GM21717 (cell line): ENCODE results near the gene AGXT2.

ENCODE experiments used
- ATAC-seq: cut with Tn5 transposase; IDR thresholded peaks from one replicate; pipeline ENCODE4 v1.9.1; 2021; ENCODE audit warnings: mild to moderate bottlenecking, moderate library complexity; ENCODE audit not compliant: unreplicated experiment

The AGXT2 gene

GRCh38 chr5:35016174-35017051 lies 31.3 kb downstream of the AGXT2 start:
- no peak for ATAC-seq

- ATAC-seq, result no peak
Measured at GRCh38 chr5:35015063-35015462, 32.7 kb downstream of the AGXT2 start.

- no peak for ATAC-seq
Measured at GRCh38 chr5:35012796-35013195, 35.0 kb downstream of the AGXT2 start.

GRCh38 chr5:35012365-35012764 lies 35.4 kb downstream of the AGXT2 start:
- no peak for ATAC-seq

GRCh38 chr5:35010676-35011075 lies 37.1 kb downstream of the AGXT2 start:
- no peak for ATAC-seq

GRCh38 chr5:35009657-35010056 lies 38.1 kb downstream of the AGXT2 start:
- ATAC-seq, result no peak

GRCh38 chr5:35009019-35009418 lies 38.7 kb downstream of the AGXT2 start:
- no peak for ATAC-seq

- ATAC-seq, result no peak
Measured at GRCh38 chr5:35004771-35005170, 43.0 kb downstream of the AGXT2 start.

GRCh38 chr5:35004200-35004599 lies 43.5 kb downstream of the AGXT2 start:
- ATAC-seq, result no peak

- peak; percentile 72 for ATAC-seq
Measured at GRCh38 chr5:35003018-35003957, 44.5 kb downstream of the AGXT2 start.

GRCh38 chr5:35002459-35002858 lies 45.3 kb downstream of the AGXT2 start:
- ATAC-seq, result no peak

- no peak for ATAC-seq
Measured at GRCh38 chr5:35001842-35002241, 45.9 kb downstream of the AGXT2 start.

- no peak for ATAC-seq
Measured at GRCh38 chr5:34998058-34998789, 49.5 kb downstream of the AGXT2 start.

- no peak for ATAC-seq
Measured at GRCh38 chr5:34996261-34996660, 51.5 kb downstream of the AGXT2 start.

GRCh38 chr5:34993951-34994350 lies 53.8 kb downstream of the AGXT2 start:
- no peak for ATAC-seq

- ATAC-seq, result no peak
Measured at GRCh38 chr5:34991486-34992238, 56.1 kb downstream of the AGXT2 start.

GRCh38 chr5:34986965-34987364 lies 60.8 kb downstream of the AGXT2 start:
- no peak for ATAC-seq

- no peak for ATAC-seq
Measured at GRCh38 chr5:34982823-34983222, 64.9 kb downstream of the AGXT2 start.

GRCh38 chr5:34978681-34979080 lies 69.1 kb downstream of the AGXT2 start:
- no peak for ATAC-seq

GRCh38 chr5:34977934-34978613 lies 69.7 kb downstream of the AGXT2 start:
- peak; percentile 83 for ATAC-seq
